PFSK-1 (cell line): ENCODE results near the gene BTBD16.

Experiments used
- FOXP2 ChIP-seq: optimal IDR thresholded peaks from 2 replicates; pipeline ENCODE3; 2011; ENCODE audit warnings: borderline replicate concordance, control low read depth, inconsistent platforms; ENCODE audit not compliant: insufficient read depth; ENCODE audit errors: extremely low read length, extremely low read depth
- POLR2AphosphoS5 ChIP-seq: IDR thresholded peaks from 2 replicates; pipeline ENCODE4 v1.6.1; 2012; ENCODE audit warnings: low read depth, mild to moderate bottlenecking, control low read depth, low read length, moderate library complexity
- REST ChIP-seq, 2 experiments: IDR thresholded peaks; 2 replicates each; pipeline versions ENCODE4 v1.6.1 to v1.8.0; 2011 to 2012; ENCODE audit warnings: low read depth in 2 of 2, low read length in 2 of 2, control low read depth in 1 of 2, inconsistent platforms in 1 of 2, mild to moderate bottlenecking in 1 of 2, moderate library complexity in 1 of 2; ENCODE audit not compliant: insufficient read depth in 1 of 2
- SIN3A ChIP-seq: IDR thresholded peaks from 2 replicates; pipeline ENCODE4 v1.6.1; 2012; ENCODE audit warnings: mild to moderate bottlenecking, low read length, moderate library complexity, borderline replicate concordance; ENCODE audit not compliant: insufficient read depth
- TAF1 ChIP-seq: IDR thresholded peaks from 2 replicates; pipeline ENCODE4 v1.6.1; 2012; ENCODE audit warnings: low read length, control low read depth, borderline replicate concordance; ENCODE audit not compliant: insufficient read depth

The BTBD16 gene

GRCh38 chr10:122236690-122237306 lies 34.3 kb upstream of the BTBD16 start:
- TF ChIP-seq TAF1 (no peak), POLR2AphosphoS5 (no peak), REST (IDR thresholded peaks at IDR 0.05; ENCODE audit: insufficient read depth in 1 of 2, low read depth in 2 of 2, low read length in 2 of 2) (no peak), FOXP2 (no peak), SIN3A (no peak)

- no peak for TF ChIP-seq FOXP2
- TF ChIP-seq TAF1 = no peak
- no peak for TF ChIP-seq REST (IDR thresholded peaks at IDR 0.05; ENCODE audit: insufficient read depth in 1 of 2, low read depth in 2 of 2, low read length in 2 of 2)
- no peak for TF ChIP-seq POLR2AphosphoS5
- no peak for TF ChIP-seq SIN3A
Observed at GRCh38 chr10:122237331-122237990, 33.6 kb upstream of the BTBD16 start.

GRCh38 chr10:122239578-122240257 lies 31.4 kb upstream of the BTBD16 start:
- TF ChIP-seq POLR2AphosphoS5 (no peak), REST (IDR thresholded peaks at IDR 0.05; ENCODE audit: insufficient read depth in 1 of 2, low read depth in 2 of 2, low read length in 2 of 2) (no peak), FOXP2 (no peak), SIN3A (no peak), TAF1 (no peak)

- TF ChIP-seq FOXP2 = no peak
- TF ChIP-seq POLR2AphosphoS5 = no peak
- TF ChIP-seq SIN3A = no peak
- TF ChIP-seq REST (IDR thresholded peaks at IDR 0.05; ENCODE audit: insufficient read depth in 1 of 2, low read depth in 2 of 2, low read length in 2 of 2) = no peak
- TF ChIP-seq TAF1 = no peak
Observed at GRCh38 chr10:122240401-122240800, 30.7 kb upstream of the BTBD16 start.
